Stimulated activated CD4-positive, alpha-beta T cell treated with anti-CD3 and anti-CD28 coated beads, Interleukin-4, amount 100 ng/mL, for 4 hours (primary cell): Measurements from ENCODE around the gene RPL32.

Experiments
- DNase-seq, 2 experiments: peaks; one replicate each; pipeline ENCODE4 v3.0.0-alpha.2; 2020

The RPL32 gene

GRCh38 chr3:12832350-12833221 lies 8.8 kb downstream of the RPL32 start:
- DNase-seq: no peak

- no peak for DNase-seq
Measured at GRCh38 chr3:12831301-12831866, 10.0 kb downstream of the RPL32 start.

GRCh38 chr3:12830785-12831156 lies 10.6 kb downstream of the RPL32 start:
- DNase-seq: no peak

DNA sequence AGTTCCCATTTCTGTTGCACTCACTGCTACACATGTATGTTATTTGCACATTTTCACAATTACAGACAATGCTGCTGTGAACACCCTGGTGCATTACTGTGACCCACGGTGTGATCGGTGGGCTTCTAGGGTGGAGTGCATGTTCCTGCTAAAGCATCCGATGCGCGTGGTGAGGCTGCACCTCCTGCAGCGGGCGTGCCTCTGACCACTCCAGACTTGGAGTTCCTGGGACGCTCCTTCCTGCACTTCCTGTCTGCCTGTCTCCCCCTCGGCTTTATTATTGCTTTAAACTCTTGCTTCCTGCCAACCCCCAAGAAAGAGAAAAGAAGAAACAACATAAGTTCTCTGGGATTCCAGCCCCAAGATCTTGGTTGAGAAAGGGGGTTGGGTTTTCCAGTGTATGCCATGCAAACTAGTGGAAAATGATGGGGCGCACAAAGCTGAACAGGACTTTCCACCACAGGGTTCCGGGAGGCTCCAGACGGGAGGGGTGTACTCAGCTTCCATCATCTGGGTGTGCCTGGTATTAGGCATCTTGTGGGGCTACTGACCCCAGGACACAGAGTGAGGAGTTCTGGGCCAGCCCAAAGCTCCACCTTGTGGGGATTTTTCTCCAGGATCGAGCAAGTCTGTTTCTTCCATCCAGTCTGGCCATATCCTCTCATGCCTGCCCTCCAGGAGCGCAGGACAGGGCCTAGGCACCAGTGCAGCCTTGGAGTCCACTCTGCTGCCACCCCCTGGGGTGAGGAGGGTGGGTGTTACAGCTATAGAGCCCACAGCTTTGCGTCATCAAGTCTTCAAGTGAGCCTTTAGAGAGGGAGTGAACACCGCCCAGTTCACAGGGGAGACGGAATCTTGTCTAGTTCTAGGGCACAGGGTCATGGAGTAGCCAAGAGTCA lies 11.2 kb downstream of the RPL32 start:
- DNase-seq: no peak

GRCh38 chr3:12829404-12829803 lies 12.0 kb downstream of the RPL32 start:
- no peak for DNase-seq

DNA sequence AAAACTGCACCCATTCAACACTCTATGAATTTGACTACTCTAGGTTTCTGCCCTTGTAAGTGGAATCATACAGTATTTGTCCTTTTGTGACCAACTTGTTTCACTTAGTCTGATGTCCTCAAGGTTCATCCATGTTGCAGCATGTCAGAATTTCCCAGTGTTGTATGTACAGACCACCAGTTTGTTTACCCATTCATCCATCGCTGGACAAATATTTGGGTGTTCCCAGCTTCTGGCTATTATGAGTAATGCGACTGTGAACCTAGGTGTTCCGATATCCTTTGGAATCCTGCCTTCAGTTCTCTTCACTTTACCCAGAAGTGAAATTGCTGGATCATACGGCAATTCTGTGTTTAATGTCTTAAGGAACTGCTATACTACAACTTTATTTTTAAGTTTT lies 12.6 kb downstream of the RPL32 start:
- no peak for DNase-seq

GRCh38 chr3:12825156-12825555 lies 16.2 kb downstream of the RPL32 start:
- DNase-seq: no peak

- no peak for DNase-seq
Measured at GRCh38 chr3:12824299-12824698, 17.1 kb downstream of the RPL32 start.

DNA sequence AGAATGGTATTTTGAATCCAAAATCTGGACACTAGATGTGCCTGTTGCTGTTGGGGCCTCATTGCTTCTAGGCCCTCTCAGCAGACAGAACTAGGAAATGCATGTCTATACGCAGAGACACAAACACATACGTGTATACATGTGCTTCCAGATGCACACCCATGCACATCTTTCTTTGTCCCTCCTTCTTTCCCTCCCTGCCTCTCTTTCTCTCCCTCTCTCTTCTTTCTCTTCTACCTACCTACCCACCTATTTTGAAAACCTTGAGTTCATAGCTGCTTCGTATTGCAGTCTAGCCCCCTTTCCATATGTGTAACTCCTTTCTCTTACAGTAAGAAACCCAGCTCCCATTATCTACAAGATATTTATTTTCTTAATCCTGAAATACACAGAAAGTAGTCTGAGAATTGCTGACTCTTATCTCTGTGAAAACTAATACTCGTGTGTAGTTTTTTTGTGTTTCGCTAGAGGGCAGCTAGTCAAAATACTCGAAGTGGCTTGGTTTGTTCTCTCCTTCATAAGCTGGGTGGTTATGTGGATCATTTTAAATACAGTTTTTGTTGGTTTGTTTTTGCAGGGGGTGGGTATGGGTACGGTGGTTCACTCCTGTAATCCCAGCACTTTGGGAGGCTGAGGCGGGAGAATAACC lies 18.5 kb downstream of the RPL32 start:
- no peak for DNase-seq

GRCh38 chr3:12818773-12819172 lies 22.6 kb downstream of the RPL32 start:
- DNase-seq: no peak

DNA sequence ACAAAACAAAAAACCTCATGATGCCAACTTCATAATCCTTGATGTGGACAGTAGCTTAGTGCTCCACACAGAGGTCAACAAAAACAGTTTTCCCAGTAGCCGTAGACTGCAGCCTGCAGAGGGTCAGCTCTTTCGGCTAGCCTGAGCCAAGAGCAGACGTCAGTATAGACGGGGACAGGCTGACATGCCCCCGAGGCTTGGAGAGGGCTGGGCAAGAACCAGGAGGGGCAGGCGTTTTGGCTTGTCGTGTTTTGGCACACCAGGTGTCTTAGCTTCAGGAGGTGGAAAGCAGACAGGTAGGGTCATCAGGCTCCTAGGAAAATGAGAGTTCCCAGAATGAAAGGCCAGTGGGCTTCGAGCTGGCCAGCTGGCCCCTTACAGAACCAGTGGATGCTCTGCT lies 23.1 kb downstream of the RPL32 start:
- no peak for DNase-seq

- no peak for DNase-seq
Measured at GRCh38 chr3:12817343-12817710, 24.0 kb downstream of the RPL32 start.

- DNase-seq: no peak
Measured at GRCh38 chr3:12816521-12817342, 24.6 kb downstream of the RPL32 start.

GRCh38 chr3:12815719-12816118 lies 25.6 kb downstream of the RPL32 start:
- no peak for DNase-seq

DNA sequence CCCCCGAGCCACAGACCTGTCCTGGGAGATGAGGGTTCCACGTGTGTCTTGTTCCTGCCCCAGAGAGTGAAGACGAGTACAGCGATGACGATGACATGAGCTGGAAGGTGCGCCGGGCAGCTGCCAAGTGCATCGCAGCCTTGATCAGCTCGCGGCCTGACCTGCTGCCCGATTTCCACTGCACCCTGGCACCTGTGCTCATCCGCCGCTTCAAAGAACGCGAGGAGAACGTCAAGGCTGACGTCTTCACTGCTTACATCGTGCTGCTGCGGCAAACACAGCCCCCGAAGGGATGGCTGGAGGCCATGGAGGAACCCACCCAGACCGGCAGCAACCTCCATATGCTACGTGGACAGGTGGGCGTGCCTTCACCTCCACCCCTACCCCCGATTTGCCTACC lies 26.3 kb downstream of the RPL32 start:
- DNase-seq: no peak

- no peak for DNase-seq
Measured at GRCh38 chr3:12813967-12814366, 27.4 kb downstream of the RPL32 start.

- no peak for DNase-seq
Measured at GRCh38 chr3:12812812-12813211, 28.6 kb downstream of the RPL32 start.

DNA sequence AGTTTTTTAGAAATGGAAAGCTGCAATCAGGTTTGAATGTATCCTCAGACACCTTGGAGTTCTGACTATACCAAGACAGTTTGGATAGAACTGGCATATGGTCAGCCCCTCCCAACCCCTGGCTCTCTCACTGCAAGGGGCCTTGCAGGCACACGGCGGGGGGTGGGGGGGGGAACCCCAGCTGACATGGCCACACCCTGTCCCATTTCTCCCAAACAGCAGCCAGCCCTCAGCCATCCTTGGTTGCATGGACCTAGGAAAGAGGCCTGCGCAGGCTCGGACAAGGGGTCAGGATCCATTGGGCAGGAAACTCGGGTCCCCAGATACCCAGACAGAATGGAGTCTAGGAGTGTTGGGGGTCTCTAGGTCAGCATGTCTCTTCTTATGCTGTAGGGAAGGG lies 30.4 kb downstream of the RPL32 start:
- no peak for DNase-seq

DNA sequence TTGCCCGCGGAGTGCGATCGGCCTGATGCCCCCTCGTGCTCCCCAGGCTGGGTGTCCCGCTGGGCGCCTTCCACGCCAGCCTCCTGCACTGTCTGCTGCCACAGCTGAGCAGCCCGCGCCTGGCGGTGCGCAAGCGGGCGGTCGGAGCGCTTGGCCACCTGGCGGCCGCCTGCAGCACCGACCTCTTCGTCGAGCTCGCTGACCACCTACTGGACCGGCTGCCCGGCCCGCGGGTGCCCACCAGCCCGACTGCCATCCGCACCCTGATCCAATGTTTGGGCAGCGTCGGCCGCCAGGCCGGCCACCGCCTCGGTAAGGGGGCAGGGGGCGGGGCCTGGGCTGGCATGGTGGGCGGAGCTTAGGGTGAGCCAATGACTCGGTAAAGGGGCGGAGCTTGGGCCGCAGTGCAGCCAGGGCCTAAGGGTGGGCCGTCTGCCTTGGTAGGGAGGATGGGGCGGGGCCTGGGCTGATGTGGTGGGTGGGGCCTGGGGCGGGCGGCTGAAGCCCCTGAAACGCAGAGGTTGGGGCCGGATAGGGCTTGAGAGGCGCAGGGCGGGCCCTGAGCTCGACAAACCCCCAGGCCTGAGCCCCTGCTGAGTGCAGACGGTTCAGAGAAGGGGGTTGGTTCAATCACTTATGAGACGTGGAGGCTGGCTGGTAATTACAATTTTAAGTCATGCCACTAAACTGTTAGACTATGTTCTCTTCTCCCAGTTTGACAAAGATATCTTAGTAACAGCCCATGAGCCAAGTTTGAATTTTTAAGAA lies 31.2 kb downstream of the RPL32 start:
- DNase-seq: peak; percentile 91 to 95

DNA sequence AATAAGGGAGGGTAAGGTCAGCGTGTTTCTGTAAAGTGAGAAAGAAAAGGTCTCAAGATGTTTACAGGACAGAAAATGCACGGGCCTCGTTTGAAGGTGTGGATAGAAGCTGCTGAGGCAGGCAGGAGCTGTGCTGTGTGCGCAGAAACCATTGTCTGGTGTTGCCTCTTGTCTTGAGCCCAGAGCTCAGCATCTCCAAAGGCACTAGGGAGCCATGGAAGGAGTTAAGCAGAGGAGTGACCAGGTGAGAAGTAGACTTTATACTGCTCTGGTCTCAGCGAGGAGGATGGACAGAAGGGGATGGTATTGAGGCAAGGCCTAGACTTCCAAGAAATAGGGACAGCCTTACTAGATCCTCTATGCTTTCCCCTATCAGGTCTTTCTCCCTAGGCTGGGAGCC lies 31.9 kb downstream of the RPL32 start:
- no peak for DNase-seq

DNA sequence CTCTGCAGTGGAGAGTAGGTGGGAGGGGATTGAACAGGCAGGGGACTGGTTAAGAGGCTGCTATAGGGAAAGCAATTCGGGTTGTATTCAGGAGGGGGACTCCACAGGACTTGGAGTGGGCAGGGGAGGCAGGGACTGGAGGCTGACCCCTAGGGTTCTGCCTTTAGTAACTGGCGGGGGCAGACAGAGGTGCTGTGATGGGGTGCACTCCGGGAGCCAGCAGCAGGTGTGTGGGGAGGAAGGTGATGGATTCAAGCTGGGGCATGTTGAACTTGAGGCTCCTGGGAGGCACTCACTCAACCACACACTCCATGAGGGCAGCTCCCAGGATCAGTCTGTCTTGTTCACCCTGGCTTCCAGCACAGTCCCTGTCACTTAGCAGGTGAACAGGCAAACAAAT lies 32.4 kb downstream of the RPL32 start:
- no peak for DNase-seq

GRCh38 chr3:12808587-12808986 lies 32.8 kb downstream of the RPL32 start:
- no peak for DNase-seq
